ENCODE data around the gene TBCCD1.
"Not testable (repeated sequence)": the region's sequence is repeated elsewhere in the genome, so short reads cannot be mapped to it uniquely, and the experiment has no call there.

Gene TBCCD1

GRCh38 chr3:186596568-186597287 lies 29.6 kb upstream of the TBCCD1 start:
- no peak for DNase-seq (ENCODE audit: low read depth)

GRCh38 chr3:186594591-186595113 lies 27.5 kb upstream of the TBCCD1 start:
- no peak for DNase-seq (ENCODE audit: low read depth)

- DNase-seq (ENCODE audit: low read depth) = no peak
Measured at GRCh38 chr3:186593862-186594261, 26.7 kb upstream of the TBCCD1 start.

- DNase-seq (ENCODE audit: low read depth) = no peak
Measured at GRCh38 chr3:186592682-186593081, 25.5 kb upstream of the TBCCD1 start.

- no peak for DNase-seq (ENCODE audit: low read depth)
Measured at GRCh38 chr3:186590580-186591295, 23.6 kb upstream of the TBCCD1 start.

GRCh38 chr3:186589856-186590579 lies 22.9 kb upstream of the TBCCD1 start:
- DNase-seq (ENCODE audit: low read depth) = no peak

- no peak for DNase-seq (ENCODE audit: low read depth)
Measured at GRCh38 chr3:186589121-186589520, 22.0 kb upstream of the TBCCD1 start.

GRCh38 chr3:186588632-186589031 lies 21.5 kb upstream of the TBCCD1 start:
- no peak for DNase-seq (ENCODE audit: low read depth)

- no peak for DNase-seq (ENCODE audit: low read depth)
Measured at GRCh38 chr3:186587183-186587582, 20.0 kb upstream of the TBCCD1 start.

- not testable (repeated sequence) for DNase-seq (ENCODE audit: low read depth)
Measured at GRCh38 chr3:186586245-186586644, 19.1 kb upstream of the TBCCD1 start.

GRCh38 chr3:186583831-186584230 lies 16.7 kb upstream of the TBCCD1 start:
- DNase-seq (ENCODE audit: low read depth) = no peak

- DNase-seq (ENCODE audit: low read depth) = no peak
Measured at GRCh38 chr3:186582541-186582940, 15.4 kb upstream of the TBCCD1 start.

- no peak for DNase-seq (ENCODE audit: low read depth)
Measured at GRCh38 chr3:186580785-186581184, 13.6 kb upstream of the TBCCD1 start.

- no peak for DNase-seq (ENCODE audit: low read depth)
Measured at GRCh38 chr3:186577521-186577920, 10.4 kb upstream of the TBCCD1 start.

- no peak for DNase-seq (ENCODE audit: low read depth)
Measured at GRCh38 chr3:186571644-186572013, 4.5 kb upstream of the TBCCD1 start.

- DNase-seq (ENCODE audit: low read depth) = no peak
Measured at GRCh38 chr3:186570941-186571643, 4.0 kb upstream of the TBCCD1 start.

GRCh38 chr3:186570096-186570940 lies 3.2 kb upstream of the TBCCD1 start, which contains the start of gene DNAJB11:
DNAJB11 (plus strand) TSS chr3:186570720; CDS start chr3:186570898, 178 bp downstream.
- DNase-seq (ENCODE audit: low read depth) = peak; percentile 98

GRCh38 chr3:186569779-186570095 lies 2.6 kb upstream of the TBCCD1 start:
- DNase-seq (ENCODE audit: low read depth) = no peak

GRCh38 chr3:186569361-186569760 lies 2.2 kb upstream of the TBCCD1 start:
- not testable (repeated sequence) for DNase-seq (ENCODE audit: low read depth)

- DNase-seq (ENCODE audit: low read depth) = no peak
Measured at GRCh38 chr3:186566772-186567071, 417 bp downstream of the TBCCD1 start.

GRCh38 chr3:186564586-186564985 lies 2.6 kb downstream of the TBCCD1 start:
- DNase-seq (ENCODE audit: low read depth) = no peak
